LNCaP clone FGC (cell line): ENCODE measurements around the gene RAP1GDS1.
"Not testable (repeated sequence)": the region's sequence is repeated elsewhere in the genome, so short reads cannot be mapped to it uniquely, and the experiment has no call there.

Experiments used
- DNase-seq: peaks from one replicate; pipeline ENCODE4 v3.0.0-alpha.2; 2011; ENCODE audit warnings: low read depth
- H3K4me3 ChIP-seq: 2 replicates; pipeline ENCODE4 v1.5.1; 2011; ENCODE audit warnings: mild to moderate bottlenecking, low read depth, low read length, control low read depth
- TF ChIP-seq, protein P1 (sequence below): IDR thresholded peaks from 2 replicates; pipeline ENCODE4 v1.5.1; 2012; ENCODE audit warnings: mild to moderate bottlenecking; ENCODE audit not compliant: control insufficient read depth, insufficient read depth; ENCODE audit errors: extremely low read depth

RAP1GDS1 gene

DNA sequence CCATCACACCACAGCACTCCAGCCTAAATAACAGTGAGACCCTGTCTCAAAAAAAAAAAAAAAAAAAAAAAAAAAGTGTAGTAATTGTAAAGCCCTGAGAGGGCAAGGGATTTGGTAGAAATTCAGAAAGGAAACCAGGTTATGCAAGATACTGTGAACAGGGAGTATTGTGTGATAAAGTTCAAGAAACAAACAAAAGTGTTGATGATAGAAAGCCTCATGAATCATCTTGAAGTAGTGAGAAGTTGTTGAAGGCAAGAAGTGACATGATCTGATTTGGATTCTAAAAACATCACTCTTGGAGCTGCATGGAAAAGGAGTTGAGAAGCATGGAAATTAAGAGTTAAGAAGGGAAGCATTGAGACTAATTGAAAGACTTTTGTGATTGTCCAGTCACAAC lies 102.2 kb downstream of the RAP1GDS1 start:
- TF ChIP-seq, protein P1, sequence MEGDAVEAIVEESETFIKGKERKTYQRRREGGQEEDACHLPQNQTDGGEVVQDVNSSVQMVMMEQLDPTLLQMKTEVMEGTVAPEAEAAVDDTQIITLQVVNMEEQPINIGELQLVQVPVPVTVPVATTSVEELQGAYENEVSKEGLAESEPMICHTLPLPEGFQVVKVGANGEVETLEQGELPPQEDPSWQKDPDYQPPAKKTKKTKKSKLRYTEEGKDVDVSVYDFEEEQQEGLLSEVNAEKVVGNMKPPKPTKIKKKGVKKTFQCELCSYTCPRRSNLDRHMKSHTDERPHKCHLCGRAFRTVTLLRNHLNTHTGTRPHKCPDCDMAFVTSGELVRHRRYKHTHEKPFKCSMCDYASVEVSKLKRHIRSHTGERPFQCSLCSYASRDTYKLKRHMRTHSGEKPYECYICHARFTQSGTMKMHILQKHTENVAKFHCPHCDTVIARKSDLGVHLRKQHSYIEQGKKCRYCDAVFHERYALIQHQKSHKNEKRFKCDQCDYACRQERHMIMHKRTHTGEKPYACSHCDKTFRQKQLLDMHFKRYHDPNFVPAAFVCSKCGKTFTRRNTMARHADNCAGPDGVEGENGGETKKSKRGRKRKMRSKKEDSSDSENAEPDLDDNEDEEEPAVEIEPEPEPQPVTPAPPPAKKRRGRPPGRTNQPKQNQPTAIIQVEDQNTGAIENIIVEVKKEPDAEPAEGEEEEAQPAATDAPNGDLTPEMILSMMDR, result no peak

DNA sequence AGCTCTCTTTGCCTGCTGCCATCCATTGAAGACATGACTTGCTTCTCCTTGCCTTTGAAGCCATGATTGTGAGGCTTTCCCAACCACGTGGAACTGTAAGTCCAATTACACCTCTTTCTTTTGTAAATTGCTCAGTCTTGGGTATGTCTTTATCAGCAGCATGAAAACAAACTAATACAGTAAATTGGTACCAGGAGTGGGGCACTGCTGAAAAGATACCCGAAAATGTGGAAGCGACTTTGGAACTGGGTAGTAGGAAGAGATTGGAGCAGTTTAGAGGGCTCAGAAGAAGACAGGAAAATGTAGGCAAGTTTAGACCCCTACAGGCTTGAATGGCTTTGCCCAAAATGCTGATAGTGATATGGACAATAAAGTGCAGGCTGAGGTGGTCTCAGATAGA lies 105.1 kb downstream of the RAP1GDS1 start:
- DNase-seq, H3K4me3 ChIP-seq: not testable (repeated sequence)

More for the DNA sequence above, 102.2 kb downstream of the RAP1GDS1 start:
- no peak overlapping the region for H3K4me3 ChIP-seq
- DNase-seq, result no peak

DNA sequence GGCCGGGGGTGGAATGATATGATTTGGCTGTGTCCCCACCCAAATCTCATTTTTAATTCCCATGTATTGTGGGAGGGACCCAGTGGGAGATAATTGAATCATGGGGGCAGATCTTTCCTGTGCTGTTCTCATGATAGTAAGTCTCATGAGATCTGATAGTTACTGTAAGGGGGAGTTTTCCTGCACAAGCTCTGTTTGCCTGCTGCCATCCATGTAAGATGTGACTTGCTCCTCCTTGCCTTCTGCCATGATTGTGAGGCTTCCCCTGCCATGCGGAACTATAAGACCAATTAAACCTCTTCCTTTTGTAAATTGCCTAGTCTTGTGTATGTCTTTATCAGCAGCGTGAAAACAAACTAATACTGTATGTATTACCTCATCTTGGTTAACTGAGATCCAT lies 106.8 kb downstream of the RAP1GDS1 start:
- DNase-seq, H3K4me3 ChIP-seq: not testable (repeated sequence)

DNA sequence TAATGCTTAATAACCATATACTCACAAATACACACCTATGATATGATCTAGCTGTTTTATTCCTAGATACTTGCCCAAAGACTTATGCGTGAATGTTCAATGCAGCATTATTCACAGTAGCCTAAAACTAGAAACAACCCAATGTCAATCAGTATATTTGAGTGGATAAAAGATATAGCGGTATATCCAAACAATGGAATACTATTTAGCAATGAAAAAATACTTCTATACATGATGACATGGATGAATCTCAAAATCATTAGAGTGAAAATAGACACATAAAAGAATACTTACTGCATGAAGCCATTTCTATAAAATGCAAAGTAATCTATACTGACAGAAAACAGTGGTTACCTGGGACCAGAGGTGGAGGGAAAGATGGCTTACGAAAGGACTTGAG lies 108.1 kb downstream of the RAP1GDS1 start:
- no peak overlapping the region for H3K4me3 ChIP-seq
- TF ChIP-seq, protein P1, result no peak

DNA sequence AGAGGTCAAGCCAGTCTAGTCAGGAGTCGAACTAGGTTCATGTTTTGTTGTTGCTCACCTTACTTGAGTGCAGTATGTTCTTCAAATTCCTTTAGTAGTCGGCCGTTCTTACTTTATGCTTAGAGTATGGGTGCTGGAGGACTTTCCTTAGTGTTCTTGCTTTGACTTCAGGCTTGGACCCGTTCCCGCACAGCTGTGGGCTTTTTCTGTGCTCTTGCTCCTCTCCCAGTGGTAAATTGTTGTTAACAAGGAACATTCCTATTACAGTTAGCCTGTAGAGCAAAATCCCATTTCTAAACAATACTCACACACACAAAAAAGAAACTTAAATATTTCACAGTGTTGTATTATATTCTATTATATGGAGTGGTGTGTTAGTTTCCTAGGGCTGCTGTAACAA lies 113.5 kb downstream of the RAP1GDS1 start:
- DNase-seq, result no peak
- TF ChIP-seq, protein P1, result no peak
- H3K4me3 ChIP-seq, result no peak overlapping the region

More for the DNA sequence above, 108.1 kb downstream of the RAP1GDS1 start:
- no peak for DNase-seq

DNA sequence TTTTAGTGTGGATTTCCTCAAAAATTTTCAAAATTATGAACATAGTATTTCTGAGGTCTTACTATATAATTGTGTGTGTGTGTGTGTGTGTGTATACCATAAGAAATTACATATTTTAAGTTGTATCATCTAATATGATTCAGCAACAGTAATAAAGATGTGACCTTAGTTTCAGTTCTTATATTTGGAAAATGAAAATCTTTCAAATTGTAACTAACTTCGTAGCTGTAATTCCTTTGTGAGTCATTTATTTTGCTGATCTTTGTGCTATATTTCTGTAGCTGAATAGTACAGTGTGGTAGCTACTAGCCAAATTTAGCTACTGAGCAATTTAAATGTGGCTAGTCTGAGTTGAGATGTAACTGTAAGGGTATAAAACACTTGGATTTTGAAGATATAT lies 116.4 kb downstream of the RAP1GDS1 start:
- DNase-seq, result no peak
- H3K4me3 ChIP-seq, result no peak overlapping the region
- TF ChIP-seq, protein P1, result no peak

DNA sequence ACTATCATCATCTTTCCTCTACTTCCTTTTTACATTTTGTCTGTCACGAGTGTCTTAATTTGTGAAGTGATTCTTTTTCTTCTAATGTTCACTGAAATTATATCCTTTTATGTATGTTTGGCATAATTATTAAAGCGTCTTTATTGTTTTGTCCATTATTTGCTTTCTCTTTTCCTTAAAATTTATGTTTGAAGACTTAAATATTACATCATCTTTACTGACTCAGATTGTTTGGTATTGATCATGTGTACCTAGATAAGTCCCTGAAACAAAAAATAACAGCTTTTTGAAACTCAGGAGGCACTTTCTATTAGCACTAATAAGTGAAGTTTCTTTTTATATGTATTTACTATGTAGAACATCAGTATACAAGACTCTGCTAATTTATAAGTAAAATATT lies 120.1 kb downstream of the RAP1GDS1 start:
- H3K4me3 ChIP-seq, result no peak overlapping the region
- TF ChIP-seq, protein P1, result no peak
- DNase-seq, result no peak

DNA sequence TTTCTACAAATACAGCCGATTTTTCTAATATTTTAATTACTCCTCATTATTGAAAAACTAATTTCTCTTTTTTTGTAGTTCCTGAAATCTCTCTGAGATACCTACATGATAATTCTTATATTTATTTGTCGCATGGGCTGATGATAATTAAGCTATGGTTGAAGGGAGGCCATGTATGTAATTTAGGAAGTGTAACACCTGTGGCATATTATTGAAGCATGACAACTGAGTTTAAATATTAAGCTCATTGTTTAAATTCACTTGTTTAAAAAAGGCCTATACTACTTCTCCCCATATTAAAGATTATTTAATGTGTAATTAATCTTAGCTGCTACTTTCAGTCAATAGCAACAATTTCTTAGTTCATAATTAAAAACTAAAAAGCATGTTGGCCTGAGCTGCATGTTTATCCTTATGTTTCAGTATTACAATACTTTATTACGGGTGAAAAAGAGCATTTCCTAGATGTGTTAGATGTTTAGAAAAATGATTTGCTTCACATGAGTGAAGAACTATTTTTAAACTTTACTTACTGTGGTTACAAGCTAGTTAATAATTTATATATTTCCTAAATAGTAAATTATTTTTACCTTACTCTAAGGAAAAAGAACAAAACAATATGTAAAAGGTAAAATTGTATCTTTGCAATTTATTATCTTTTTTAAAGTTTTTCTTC lies 122.4 kb downstream of the RAP1GDS1 start:
- DNase-seq, result no peak
- TF ChIP-seq, protein P1, result no peak
- H3K4me3 ChIP-seq, result no peak overlapping the region
